ENCODE results near the gene ZNF541. TPM values are rescaled to one million over a fixed set of nuclear protein-coding genes. Genes with fewer than 3 reads are reported as not detected.

Gene ZNF541
- total and polyA plus RNA-seq, 2 donors (not counting 3 experiments of a cell fraction or from before 2014, with no cell fraction given) = 0.03 to 0.13 TPM

GRCh38 chr19:47593860-47594259 is 20.9 kb upstream of the ZNF541 start:
- BruUV-seq (replicated peaks) = no TSS peak
- DNase-seq (ENCODE audit: low read depth, low spot score) (no peak), FAIRE-seq (no peak)
- TF ChIP-seq EZH2 (IDR thresholded peaks at IDR 0.05; ENCODE audit: borderline replicate concordance, low read depth, low read length, severe bottlenecking) (no peak), POLR2AphosphoS5 (IDR thresholded peaks at IDR 0.05; ENCODE audit: insufficient read depth, low read depth, low read length) (no peak), GATA2 (IDR thresholded peaks at IDR 0.05; ENCODE audit: insufficient read depth, insufficient read length, low read depth, low read length) (no peak)
- no peak overlapping the region for H3K4me3 ChIP-seq (replicated peaks in 1 of 3; ENCODE audit: insufficient read depth in 1 of 3, low read depth in 1 of 3, low read length in 3 of 3)
- intact Hi-C loops (cut with micrococcal nuclease) (no loop called here), dilution Hi-C loops (cut with MboI; ENCODE audit: extremely low pct_ligation_motif_present, low sequenced_read_pairs) (no loop called here)
- no peaks in the 10 kb centered on the region for H3K79me2 ChIP-seq (ENCODE audit: control insufficient read depth, insufficient read depth, low read length)
- H3K9ac ChIP-seq (replicated peaks; ENCODE audit: extremely low read depth, insufficient read depth, low read length) = no peak overlapping the region
- no peak overlapping the region for H3K27ac ChIP-seq (ENCODE audit: insufficient read depth, low read depth, low read length)
- POLR2A ChIA-PET = no interaction called here
- H3K4me2 ChIP-seq (ENCODE audit: insufficient read depth, low read length) = no peak overlapping the region
- H3K9me3 ChIP-seq (replicated peaks; ENCODE audit: control insufficient read depth, insufficient read depth, low read length) = no peaks in the 10 kb centered on the region
- H3K9me1 ChIP-seq (replicated peaks; ENCODE audit: control insufficient read depth, extremely low read depth, insufficient read depth, low read length) = no peaks in the 10 kb centered on the region
- no peaks in the 10 kb centered on the region for H3K36me3 ChIP-seq (ENCODE audit: control insufficient read depth in 2 of 2, extremely low read depth in 1 of 2, insufficient read depth in 2 of 2, low read length in 2 of 2)
- CTCF ChIA-PET = interaction anchor here (1.1 kb wide), 1 partner anchor 78 kb away, joined by 3 read pairs; the partner anchor contains the start of gene NAPA
- peaks cover 18% of the 10 kb centered on the region for H3K4me1 ChIP-seq (ENCODE audit: control insufficient read depth, extremely low read depth, insufficient read depth, low read length)
- H4K20me1 ChIP-seq (replicated peaks; ENCODE audit: control insufficient read depth, extremely low read depth, insufficient read depth, low read length) = no peaks in the 10 kb centered on the region
- no peak overlapping the region for H2AFZ ChIP-seq (ENCODE audit: low read depth, low read length)
- H3K27me3 ChIP-seq (ENCODE audit: control insufficient read depth in 2 of 2, insufficient read depth in 2 of 2, low read length in 2 of 2) = no peaks in the 10 kb centered on the region

- H3K9me3 ChIP-seq (replicated peaks; ENCODE audit: control insufficient read depth, insufficient read depth, low read length) = no peaks in the 10 kb centered on the region
- H3K79me2 ChIP-seq (ENCODE audit: control insufficient read depth, insufficient read depth, low read length) = no peaks in the 10 kb centered on the region
- FAIRE-seq = no peak
- H4K20me1 ChIP-seq (replicated peaks; ENCODE audit: control insufficient read depth, extremely low read depth, insufficient read depth, low read length) = no peaks in the 10 kb centered on the region
- intact Hi-C loops (cut with micrococcal nuclease) (no loop called here), dilution Hi-C loops (cut with MboI; ENCODE audit: extremely low pct_ligation_motif_present, low sequenced_read_pairs) (no loop called here)
- no peak for DNase-seq (ENCODE audit: low read depth, low spot score)
- CTCF ChIA-PET = no interaction called here
- H3K4me1 ChIP-seq (ENCODE audit: control insufficient read depth, extremely low read depth, insufficient read depth, low read length) = no peaks in the 10 kb centered on the region
- H3K27me3 ChIP-seq (ENCODE audit: control insufficient read depth in 2 of 2, insufficient read depth in 2 of 2, low read length in 2 of 2) = no peaks in the 10 kb centered on the region
- POLR2A ChIA-PET = no interaction called here
- no peaks in the 10 kb centered on the region for H3K9me1 ChIP-seq (replicated peaks; ENCODE audit: control insufficient read depth, extremely low read depth, insufficient read depth, low read length)
- H3K4me3 ChIP-seq (replicated peaks in 1 of 3; ENCODE audit: insufficient read depth in 1 of 3, low read depth in 1 of 3, low read length in 3 of 3) = no peak overlapping the region
- no TSS peak for BruUV-seq (replicated peaks)
- TF ChIP-seq EZH2 (IDR thresholded peaks at IDR 0.05; ENCODE audit: borderline replicate concordance, low read depth, low read length, severe bottlenecking) (no peak), MAX (IDR thresholded peaks at IDR 0.05; ENCODE audit: insufficient read depth, insufficient read length) (no peak), GATA2 (IDR thresholded peaks at IDR 0.05; ENCODE audit: insufficient read depth, insufficient read length, low read depth, low read length) (no peak), POLR2A (IDR thresholded peaks at IDR 0.05; ENCODE audit: low read depth, low read length) (no peak), MYC (IDR thresholded peaks at IDR 0.05; ENCODE audit: low read depth, low read length) (no peak), FOS (IDR thresholded peaks at IDR 0.05; ENCODE audit: borderline replicate concordance, insufficient read depth, low read length) (no peak), JUN (IDR thresholded peaks at IDR 0.05; ENCODE audit: borderline replicate concordance, insufficient read depth, insufficient read length, low read depth) (no peak), POLR2AphosphoS5 (IDR thresholded peaks at IDR 0.05; ENCODE audit: insufficient read depth, low read depth, low read length) (no peak)
- TF ChIP-seq, protein P1, sequence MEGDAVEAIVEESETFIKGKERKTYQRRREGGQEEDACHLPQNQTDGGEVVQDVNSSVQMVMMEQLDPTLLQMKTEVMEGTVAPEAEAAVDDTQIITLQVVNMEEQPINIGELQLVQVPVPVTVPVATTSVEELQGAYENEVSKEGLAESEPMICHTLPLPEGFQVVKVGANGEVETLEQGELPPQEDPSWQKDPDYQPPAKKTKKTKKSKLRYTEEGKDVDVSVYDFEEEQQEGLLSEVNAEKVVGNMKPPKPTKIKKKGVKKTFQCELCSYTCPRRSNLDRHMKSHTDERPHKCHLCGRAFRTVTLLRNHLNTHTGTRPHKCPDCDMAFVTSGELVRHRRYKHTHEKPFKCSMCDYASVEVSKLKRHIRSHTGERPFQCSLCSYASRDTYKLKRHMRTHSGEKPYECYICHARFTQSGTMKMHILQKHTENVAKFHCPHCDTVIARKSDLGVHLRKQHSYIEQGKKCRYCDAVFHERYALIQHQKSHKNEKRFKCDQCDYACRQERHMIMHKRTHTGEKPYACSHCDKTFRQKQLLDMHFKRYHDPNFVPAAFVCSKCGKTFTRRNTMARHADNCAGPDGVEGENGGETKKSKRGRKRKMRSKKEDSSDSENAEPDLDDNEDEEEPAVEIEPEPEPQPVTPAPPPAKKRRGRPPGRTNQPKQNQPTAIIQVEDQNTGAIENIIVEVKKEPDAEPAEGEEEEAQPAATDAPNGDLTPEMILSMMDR (IDR thresholded peaks at IDR 0.05; ENCODE audit: extremely low read depth in 1 of 2, insufficient read depth in 1 of 2, low read depth in 1 of 2, low read length in 2 of 2) = no peak
- no peaks in the 10 kb centered on the region for H3K36me3 ChIP-seq (ENCODE audit: control insufficient read depth in 2 of 2, extremely low read depth in 1 of 2, insufficient read depth in 2 of 2, low read length in 2 of 2)
- H3K27ac ChIP-seq (ENCODE audit: insufficient read depth, low read depth, low read length) = no peak overlapping the region
- H2AFZ ChIP-seq (ENCODE audit: low read depth, low read length) = no peak overlapping the region
- no peak overlapping the region for H3K9ac ChIP-seq (replicated peaks; ENCODE audit: extremely low read depth, insufficient read depth, low read length)
- no peak overlapping the region for H3K4me2 ChIP-seq (ENCODE audit: insufficient read depth, low read length)
Observed at GRCh38 chr19:47589824-47590223, 16.9 kb upstream of the ZNF541 start.
